HepG2 (cell line): ENCODE results near the gene USP14. TPM values are rescaled to one million over a fixed set of nuclear protein-coding genes. Genes with fewer than 3 reads are reported as not detected.

Experiments used
- CREM ChIP-seq, 2 experiments: sonication (generic) in 1 of 2; formaldehyde crosslinking in 1 of 2; IDR thresholded peaks; 2 replicates each; pipeline versions ENCODE4 v1.4.0 to v1.6.1; 2016 to 2020; ENCODE audit warnings: antibody characterized with exemption in 1 of 2, mild to moderate bottlenecking in 1 of 2, missing genetic modification reagents in 1 of 2
- FOXC1 ChIP-seq: sonication (generic); formaldehyde crosslinking; IDR thresholded peaks from 2 replicates; pipeline ENCODE4 v1.8.0; 2022; ENCODE audit warnings: mild to moderate bottlenecking, missing genetic modification reagents, borderline replicate concordance
- IRX3 ChIP-seq: sonication (generic); formaldehyde crosslinking; IDR thresholded peaks from 2 replicates; pipeline ENCODE4 v1.8.1; 2023; ENCODE audit warnings: mild to moderate bottlenecking, low read depth, missing genetic modification reagents, borderline replicate concordance
- MAFK ChIP-seq, 2 experiments: IDR thresholded peaks in 1 of 2; conservative IDR thresholded peaks in 1 of 2; 2 replicates each; pipeline ENCODE4 v1.6.1; 2011; ENCODE audit warnings: improper control_type of control experiment in 2 of 2, low read length in 2 of 2
- SPEN ChIP-seq: sonication (generic); formaldehyde crosslinking; IDR thresholded peaks from 2 replicates; pipeline ENCODE4 v1.5.1; 2020; ENCODE audit warnings: low read depth, mild to moderate bottlenecking, missing genetic modification reagents
- TAF15 ChIP-seq: fragments of 200-400 bp; formaldehyde crosslinking; IDR thresholded peaks from one replicate; pipeline ENCODE4 v1.6.1; 2018; ENCODE audit warnings: mild to moderate bottlenecking, low read depth, low read length; ENCODE audit not compliant: poor library complexity, severe bottlenecking
- TARDBP ChIP-seq: sonication (generic); formaldehyde crosslinking; IDR thresholded peaks from 2 replicates; pipeline ENCODE4 v1.8.0; 2022; ENCODE audit warnings: mild to moderate bottlenecking, missing genetic modification reagents
- XBP1 ChIP-seq: sonication (generic); formaldehyde crosslinking; IDR thresholded peaks from 2 replicates; pipeline ENCODE4 v1.5.0; 2020; ENCODE audit warnings: missing genetic modification reagents
- ZMYM3 ChIP-seq: sonication (generic); formaldehyde crosslinking; IDR thresholded peaks from 2 replicates; pipeline ENCODE4 v1.5.1; 2020; ENCODE audit warnings: mild to moderate bottlenecking, missing genetic modification reagents
- ZNF563 ChIP-seq: sonication (generic); formaldehyde crosslinking; IDR thresholded peaks from 2 replicates; pipeline ENCODE4 v1.8.0; 2022; ENCODE audit warnings: mild to moderate bottlenecking, moderate library complexity, missing genetic modification reagents
- ZNF724P ChIP-seq: sonication (generic); formaldehyde crosslinking; IDR thresholded peaks from 2 replicates; pipeline ENCODE4 v1.8.0; 2022; ENCODE audit warnings: missing genetic modification reagents, borderline replicate concordance
- ZNF841 ChIP-seq: sonication (generic); formaldehyde crosslinking; IDR thresholded peaks from 2 replicates; pipeline ENCODE4 v1.8.1; 2023; ENCODE audit warnings: missing genetic modification reagents, borderline replicate concordance
- ZSCAN31 ChIP-seq: sonication (generic); formaldehyde crosslinking; IDR thresholded peaks from 2 replicates; pipeline ENCODE4 v1.5.0; 2020; ENCODE audit warnings: low read depth, mild to moderate bottlenecking, missing genetic modification reagents
- polyA plus RNA-seq, 8 experiments: library from polyadenylated mRNA; depleted of rRNA in 3 of 8; stranded (reverse) in 7 of 8; unstranded in 1 of 8; fragments of >200 nt; fragmentation: Illumina TruSeq in 4 of 8; extraction: Trizol in 4 of 8; gene quantifications; 2 replicates each; pipeline versions ENCODE4 v1.2.1 to v1.2.3, GENCODE V29; 2011 to 2016; ENCODE audit warnings: low read depth in 4 of 8, missing spikeins in 1 of 8, mixed read lengths in 1 of 8; ENCODE audit not compliant: insufficient read depth in 1 of 8
- total RNA-seq, 5 experiments: library from RNA; depleted of rRNA; stranded (reverse); fragments of >200 nt; fragmentation: Illumina TruSeq; extraction: Trizol; gene quantifications; 2 replicates each; pipeline ENCODE4 v1.2.3, GENCODE V29; 2016; ENCODE audit warnings: low read depth in 1 of 5
- TF ChIP-seq, protein P1 (sequence below): sonication (generic); formaldehyde crosslinking; IDR thresholded peaks from 2 replicates; pipeline ENCODE4 v1.4.0; 2020; ENCODE audit warnings: mild to moderate bottlenecking, missing genetic modification reagents, borderline replicate concordance
- TF ChIP-seq, protein P2 (sequence below): IDR thresholded peaks from 2 replicates; pipeline ENCODE4 v1.6.1; 2016; ENCODE audit warnings: control low read depth
- TF ChIP-seq, protein P3 (sequence below): sonication (generic); formaldehyde crosslinking; IDR thresholded peaks from 2 replicates; pipeline ENCODE4 v1.4.0; 2020; ENCODE audit warnings: mild to moderate bottlenecking, missing genetic modification reagents
- TF ChIP-seq, protein P4 (sequence below), 2 experiments: sonication (generic) in 1 of 2; formaldehyde crosslinking in 1 of 2; IDR thresholded peaks; 2 replicates each; pipeline versions ENCODE4 v1.4.0 to v1.6.1; 2018 to 2020; ENCODE audit warnings: missing genetic modification reagents in 2 of 2, borderline replicate concordance in 1 of 2, low read depth in 1 of 2, mild to moderate bottlenecking in 1 of 2, missing biosample characterization in 1 of 2
- TF ChIP-seq, protein P5 (sequence below): sonication (generic); formaldehyde crosslinking; IDR thresholded peaks from 2 replicates; pipeline ENCODE4 v1.9.0; 2021; ENCODE audit warnings: missing genetic modification reagents, mild to moderate bottlenecking, borderline replicate concordance

USP14 gene
- total and polyA plus RNA-seq, 2 of the 13 experiments (the other 11 are each of a cell fraction or from before 2014, with no cell fraction given) = 14.7 to 16.6 TPM

DNA sequence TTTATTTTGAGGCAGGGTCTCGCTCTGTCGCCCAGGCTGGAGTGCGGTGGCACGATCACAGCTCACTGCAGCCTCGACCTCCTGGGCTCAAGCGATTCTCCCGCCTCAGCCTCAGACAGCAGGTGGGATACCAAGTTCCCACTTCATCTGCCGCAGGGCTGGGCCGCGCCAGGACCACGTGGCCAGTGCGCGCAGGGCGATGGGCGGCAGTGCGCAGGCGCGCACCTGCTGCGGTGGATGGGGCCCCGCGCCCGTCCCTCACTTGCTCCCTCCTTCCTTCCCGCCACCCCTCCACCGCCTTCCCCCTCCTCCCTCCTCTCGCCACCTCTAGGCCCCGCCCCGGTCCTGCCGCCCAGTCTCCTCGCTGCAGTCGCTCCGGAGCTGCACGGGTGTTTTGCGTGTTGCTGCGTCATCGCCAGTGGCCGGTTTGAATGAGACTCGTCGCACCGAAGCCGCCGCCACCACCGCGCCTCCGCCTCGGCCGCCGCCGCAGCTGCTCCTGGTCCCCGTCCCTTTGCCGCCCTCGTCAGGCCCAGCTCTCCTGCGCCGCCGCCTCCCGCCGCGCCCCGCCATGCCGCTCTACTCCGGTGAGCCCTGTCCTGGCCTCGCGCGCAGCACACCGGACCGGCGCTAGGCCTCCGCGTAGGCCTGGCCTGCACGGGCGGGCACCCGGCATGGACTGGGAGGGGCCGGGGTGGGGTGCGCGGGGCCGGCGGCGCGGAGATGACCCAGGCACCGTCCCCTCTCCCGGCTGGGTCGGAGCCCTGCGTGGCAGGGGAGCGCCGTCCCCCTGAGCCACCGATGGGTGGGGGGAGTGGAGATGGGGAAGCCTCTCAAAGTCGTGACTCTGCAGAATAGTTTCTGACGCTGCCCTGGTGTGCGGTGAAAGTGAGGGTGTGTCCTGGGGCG, at the start of gene USP14 (continued):
- TF ChIP-seq ZSCAN31 (CRISPR knock-in tag) = peak; percentile 95
- TF ChIP-seq ZNF563 = peak; percentile 97
- peak; percentile 89 for TF ChIP-seq CREM (IDR thresholded peaks at IDR 0.05)
- TF ChIP-seq CREM (CRISPR knock-in tag; IDR thresholded peaks at IDR 0.05) = peak; percentile 68
- TF ChIP-seq, protein P1, sequence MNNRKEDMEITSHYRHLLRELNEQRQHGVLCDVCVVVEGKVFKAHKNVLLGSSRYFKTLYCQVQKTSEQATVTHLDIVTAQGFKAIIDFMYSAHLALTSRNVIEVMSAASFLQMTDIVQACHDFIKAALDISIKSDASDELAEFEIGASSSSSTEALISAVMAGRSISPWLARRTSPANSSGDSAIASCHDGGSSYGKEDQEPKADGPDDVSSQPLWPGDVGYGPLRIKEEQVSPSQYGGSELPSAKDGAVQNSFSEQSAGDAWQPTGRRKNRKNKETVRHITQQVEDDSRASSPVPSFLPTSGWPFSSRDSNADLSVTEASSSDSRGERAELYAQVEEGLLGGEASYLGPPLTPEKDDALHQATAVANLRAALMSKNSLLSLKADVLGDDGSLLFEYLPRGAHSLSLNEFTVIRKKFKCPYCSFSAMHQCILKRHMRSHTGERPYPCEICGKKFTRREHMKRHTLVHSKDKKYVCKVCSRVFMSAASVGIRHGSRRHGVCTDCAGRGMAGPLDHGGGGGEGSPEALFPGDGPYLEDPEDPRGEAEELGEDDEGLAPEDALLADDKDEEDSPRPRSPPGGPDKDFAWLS = no peak
- no peak for TF ChIP-seq TAF15
- TF ChIP-seq, protein P2, sequence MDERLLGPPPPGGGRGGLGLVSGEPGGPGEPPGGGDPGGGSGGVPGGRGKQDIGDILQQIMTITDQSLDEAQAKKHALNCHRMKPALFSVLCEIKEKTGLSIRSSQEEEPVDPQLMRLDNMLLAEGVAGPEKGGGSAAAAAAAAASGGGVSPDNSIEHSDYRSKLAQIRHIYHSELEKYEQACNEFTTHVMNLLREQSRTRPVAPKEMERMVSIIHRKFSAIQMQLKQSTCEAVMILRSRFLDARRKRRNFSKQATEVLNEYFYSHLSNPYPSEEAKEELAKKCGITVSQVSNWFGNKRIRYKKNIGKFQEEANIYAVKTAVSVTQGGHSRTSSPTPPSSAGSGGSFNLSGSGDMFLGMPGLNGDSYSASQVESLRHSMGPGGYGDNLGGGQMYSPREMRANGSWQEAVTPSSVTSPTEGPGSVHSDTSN (CRISPR knock-in tag) = peak; percentile 77
- TF ChIP-seq TARDBP (CRISPR knock-in tag) = peak; percentile 93
- TF ChIP-seq FOXC1 = peak; percentile 89
- TF ChIP-seq SPEN (CRISPR knock-in tag) = peak; percentile 93
- peak; percentile 69; the same call in 1 of the 2 replicates for TF ChIP-seq ZNF841
- no peak for TF ChIP-seq ZMYM3 (CRISPR knock-in tag)
- TF ChIP-seq XBP1 (CRISPR knock-in tag) = no peak
- 0 out of 4 replicates have a peak, but pooled peaks of 1 of the 2 experiments have one; percentile 4 for TF ChIP-seq MAFK (conservative IDR thresholded peaks at IDR 0.05 in 1 of 2, IDR thresholded peaks at IDR 0.05 in 1 of 2; ENCODE audit: low read length in 2 of 2)
- TF ChIP-seq, protein P3, sequence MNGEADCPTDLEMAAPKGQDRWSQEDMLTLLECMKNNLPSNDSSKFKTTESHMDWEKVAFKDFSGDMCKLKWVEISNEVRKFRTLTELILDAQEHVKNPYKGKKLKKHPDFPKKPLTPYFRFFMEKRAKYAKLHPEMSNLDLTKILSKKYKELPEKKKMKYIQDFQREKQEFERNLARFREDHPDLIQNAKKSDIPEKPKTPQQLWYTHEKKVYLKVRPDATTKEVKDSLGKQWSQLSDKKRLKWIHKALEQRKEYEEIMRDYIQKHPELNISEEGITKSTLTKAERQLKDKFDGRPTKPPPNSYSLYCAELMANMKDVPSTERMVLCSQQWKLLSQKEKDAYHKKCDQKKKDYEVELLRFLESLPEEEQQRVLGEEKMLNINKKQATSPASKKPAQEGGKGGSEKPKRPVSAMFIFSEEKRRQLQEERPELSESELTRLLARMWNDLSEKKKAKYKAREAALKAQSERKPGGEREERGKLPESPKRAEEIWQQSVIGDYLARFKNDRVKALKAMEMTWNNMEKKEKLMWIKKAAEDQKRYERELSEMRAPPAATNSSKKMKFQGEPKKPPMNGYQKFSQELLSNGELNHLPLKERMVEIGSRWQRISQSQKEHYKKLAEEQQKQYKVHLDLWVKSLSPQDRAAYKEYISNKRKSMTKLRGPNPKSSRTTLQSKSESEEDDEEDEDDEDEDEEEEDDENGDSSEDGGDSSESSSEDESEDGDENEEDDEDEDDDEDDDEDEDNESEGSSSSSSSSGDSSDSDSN (CRISPR knock-in tag) = peak; percentile 89
- TF ChIP-seq, protein P4, sequence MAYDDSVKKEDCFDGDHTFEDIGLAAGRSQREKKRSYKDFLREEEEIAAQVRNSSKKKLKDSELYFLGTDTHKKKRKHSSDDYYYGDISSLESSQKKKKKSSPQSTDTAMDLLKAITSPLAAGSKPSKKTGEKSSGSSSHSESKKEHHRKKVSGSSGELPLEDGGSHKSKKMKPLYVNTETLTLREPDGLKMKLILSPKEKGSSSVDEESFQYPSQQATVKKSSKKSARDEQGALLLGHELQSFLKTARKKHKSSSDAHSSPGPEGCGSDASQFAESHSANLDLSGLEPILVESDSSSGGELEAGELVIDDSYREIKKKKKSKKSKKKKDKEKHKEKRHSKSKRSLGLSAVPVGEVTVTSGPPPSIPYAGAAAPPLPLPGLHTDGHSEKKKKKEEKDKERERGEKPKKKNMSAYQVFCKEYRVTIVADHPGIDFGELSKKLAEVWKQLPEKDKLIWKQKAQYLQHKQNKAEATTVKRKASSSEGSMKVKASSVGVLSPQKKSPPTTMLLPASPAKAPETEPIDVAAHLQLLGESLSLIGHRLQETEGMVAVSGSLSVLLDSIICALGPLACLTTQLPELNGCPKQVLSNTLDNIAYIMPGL (CRISPR knock-in tag; IDR thresholded peaks at IDR 0.05; ENCODE audit: borderline replicate concordance in 1 of 2, low read depth in 1 of 2) = peak; percentile 86 to 93
- TF ChIP-seq IRX3 (CRISPR knock-in tag) = peak; percentile 88
- peak; percentile 97 for TF ChIP-seq ZNF724P (CRISPR knock-in tag)
- TF ChIP-seq, protein P5, sequence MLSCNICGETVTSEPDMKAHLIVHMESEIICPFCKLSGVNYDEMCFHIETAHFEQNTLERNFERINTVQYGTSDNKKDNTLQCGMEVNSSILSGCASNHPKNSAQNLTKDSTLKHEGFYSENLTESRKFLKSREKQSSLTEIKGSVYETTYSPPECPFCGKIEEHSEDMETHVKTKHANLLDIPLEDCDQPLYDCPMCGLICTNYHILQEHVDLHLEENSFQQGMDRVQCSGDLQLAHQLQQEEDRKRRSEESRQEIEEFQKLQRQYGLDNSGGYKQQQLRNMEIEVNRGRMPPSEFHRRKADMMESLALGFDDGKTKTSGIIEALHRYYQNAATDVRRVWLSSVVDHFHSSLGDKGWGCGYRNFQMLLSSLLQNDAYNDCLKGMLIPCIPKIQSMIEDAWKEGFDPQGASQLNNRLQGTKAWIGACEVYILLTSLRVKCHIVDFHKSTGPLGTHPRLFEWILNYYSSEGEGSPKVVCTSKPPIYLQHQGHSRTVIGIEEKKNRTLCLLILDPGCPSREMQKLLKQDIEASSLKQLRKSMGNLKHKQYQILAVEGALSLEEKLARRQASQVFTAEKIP (CRISPR knock-in tag) = no peak
